Activated T-helper 2 cell treated with anti-CD3 and anti-CD28 coated beads, Interferon-gamma antibody, Interleukin-2, Interleukin-4, amounts not matched to agents 10 μg/mL and 5 μg/mL and 100 μg/mL, durations not matched to agents 14 hours and 24 hours and 36 hours (primary cell): Measurements from ENCODE around the gene SOAT1. TPM values are rescaled to one million over a fixed set of nuclear protein-coding genes. Genes with fewer than 3 reads are reported as not detected.

Experiments used
- DNase-seq: peaks from one replicate; pipeline ENCODE4 v3.0.0; 2021; ENCODE audit warnings: low spot score
- H3K27ac Mint-ChIP-seq: one replicate; pipeline ENCODE4 v1.8.0; 2021; ENCODE audit warnings: mixed read lengths
- H3K27me3 Mint-ChIP-seq: one replicate; pipeline ENCODE4 v1.8.0; 2021; ENCODE audit warnings: low read depth, mixed read lengths
- H3K36me3 Mint-ChIP-seq: one replicate; pipeline ENCODE4 v1.8.0; 2021; ENCODE audit warnings: low read depth, mixed read lengths
- H3K4me1 Mint-ChIP-seq: one replicate; pipeline ENCODE4 v1.8.0; 2021; ENCODE audit warnings: low read depth, mixed read lengths
- H3K4me3 Mint-ChIP-seq: one replicate; pipeline ENCODE4 v1.8.0; 2021; ENCODE audit warnings: low read depth, mild to moderate bottlenecking, moderate library complexity, mixed read lengths
- H3K9me3 Mint-ChIP-seq: one replicate; pipeline ENCODE4 v1.8.0; 2021; ENCODE audit warnings: mixed read lengths
- intact Hi-C: fragments of 100-400 bp; cut with micrococcal nuclease; formaldehyde crosslinking; loops from one replicate; pipeline ENCODE4 v1.15.1; 2023
- total RNA-seq: library from RNA; stranded (reverse); gene quantifications from 2 replicates; pipeline ENCODE4 v1.2.3, GENCODE V29; 2022

Gene SOAT1
- total RNA-seq, 1 donor from 2014 or later = 39.2 TPM

DNA sequence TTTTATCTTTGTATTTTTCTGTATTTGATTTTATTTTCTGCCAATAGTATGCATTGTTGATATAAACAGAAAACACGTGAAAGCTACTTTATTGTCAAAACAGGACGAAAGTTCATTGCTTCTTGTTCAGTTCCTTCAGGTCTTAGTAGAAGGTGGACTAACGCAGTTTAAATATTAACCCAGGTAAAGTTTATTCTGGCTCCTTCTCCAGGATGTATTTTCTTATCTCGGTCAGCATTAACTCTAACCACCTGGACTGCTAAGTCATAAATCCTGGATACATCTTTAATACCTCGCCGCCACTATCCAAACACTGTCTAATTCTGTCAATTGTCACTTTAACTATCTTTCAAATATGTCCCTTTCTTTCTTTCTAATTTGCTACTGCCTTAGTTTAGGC lies 5.7 kb upstream of the SOAT1 start:
- no peak for DNase-seq
- H3K4me1 Mint-ChIP-seq = peaks cover 3% of the 10 kb centered on the region
- H3K27ac Mint-ChIP-seq = no peak overlapping the region
- no peaks in the 10 kb centered on the region for H3K9me3 Mint-ChIP-seq
- intact Hi-C loops = no loop called here
- H3K27me3 Mint-ChIP-seq = peaks cover 2% of the 10 kb centered on the region
- no peaks in the 10 kb centered on the region for H3K36me3 Mint-ChIP-seq
- no peak overlapping the region for H3K4me3 Mint-ChIP-seq

DNA sequence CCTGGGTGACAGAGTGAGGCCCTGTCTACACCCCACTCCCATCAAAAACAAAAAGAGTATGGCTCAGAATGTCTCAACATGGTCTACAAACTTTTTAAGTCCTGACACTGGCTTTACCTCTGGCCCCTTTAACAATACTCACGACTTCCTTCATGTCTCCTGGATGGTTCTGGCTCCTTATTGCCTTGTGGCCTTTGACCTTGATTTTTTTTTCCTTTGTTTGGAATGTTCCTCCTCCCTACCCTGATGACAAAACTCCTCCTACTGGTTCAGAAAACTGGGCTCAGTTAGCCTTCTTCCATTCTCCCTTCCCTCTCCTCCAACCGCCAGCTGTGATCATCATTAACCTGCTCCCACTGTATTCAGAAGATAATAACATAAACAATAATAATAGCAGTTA lies 4.6 kb upstream of the SOAT1 start:
- Mint-ChIP-seq H3K27ac (no peak overlapping the region), H3K4me1 (peaks cover 8% of the 10 kb centered on the region), H3K4me3 (no peak overlapping the region), H3K9me3 (no peaks in the 10 kb centered on the region), H3K27me3 (no peaks in the 10 kb centered on the region), H3K36me3 (no peaks in the 10 kb centered on the region)
- intact Hi-C loops = no loop called here
- no peak for DNase-seq

DNA sequence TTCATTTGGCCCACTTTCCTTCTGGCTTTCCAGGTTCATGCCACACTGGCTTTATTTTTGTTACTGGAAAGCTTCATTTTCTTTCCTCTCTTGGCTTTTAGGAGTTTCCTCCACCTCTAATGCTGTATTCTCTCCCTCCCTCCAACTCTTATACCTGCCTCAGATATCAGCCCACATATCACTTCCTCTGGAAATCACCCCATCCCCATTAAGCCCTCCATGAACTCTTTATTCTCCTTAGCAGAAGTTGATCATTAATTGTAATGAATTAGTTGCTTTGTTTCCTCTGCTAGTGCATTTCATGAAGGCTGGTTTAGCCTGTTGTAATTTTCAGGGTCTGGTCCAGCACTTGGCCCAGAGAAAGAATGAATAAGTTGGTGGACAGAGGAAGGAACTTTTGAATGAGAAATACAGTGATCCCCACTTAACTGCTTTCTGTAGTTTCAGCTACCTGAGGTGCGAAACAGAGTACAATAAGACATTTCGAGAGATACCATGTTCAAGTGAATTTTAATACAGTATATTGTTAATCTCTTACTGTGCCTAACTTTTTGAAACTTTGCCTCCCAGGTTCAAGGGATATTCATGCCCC lies 1.7 kb downstream of the SOAT1 start:
- no peak for DNase-seq
- intact Hi-C loops = loop anchor here (5.0 kb wide), 1 partner anchor 153 kb away; no protein-coding TSS in a partner anchor
- H3K27me3 Mint-ChIP-seq = no peaks in the 10 kb centered on the region
- H3K27ac Mint-ChIP-seq = peak overlapping the region; percentile 86
- peak overlapping the region; percentile 94 for H3K4me3 Mint-ChIP-seq
- no peaks in the 10 kb centered on the region for H3K9me3 Mint-ChIP-seq
- H3K36me3 Mint-ChIP-seq = peaks cover 29% of the 10 kb centered on the region
- peaks cover 45% of the 10 kb centered on the region for H3K4me1 Mint-ChIP-seq

- H3K4me1 Mint-ChIP-seq = peaks cover 51% of the 10 kb centered on the region
- no peaks in the 10 kb centered on the region for H3K9me3 Mint-ChIP-seq
- no peak overlapping the region for H3K27ac Mint-ChIP-seq
- H3K36me3 Mint-ChIP-seq = peaks cover 32% of the 10 kb centered on the region
- no peak overlapping the region for H3K4me3 Mint-ChIP-seq
- no peaks in the 10 kb centered on the region for H3K27me3 Mint-ChIP-seq
- intact Hi-C loops = loop anchor here (5.0 kb wide), 1 partner anchor 154 kb away; no protein-coding TSS in a partner anchor
- no peak for DNase-seq
These were observed 2.9 kb downstream of the SOAT1 start for GRCh38 chr1:179296356-179297104.

- Mint-ChIP-seq H3K27me3 (no peaks in the 10 kb centered on the region), H3K27ac (no peak overlapping the region), H3K9me3 (no peaks in the 10 kb centered on the region), H3K36me3 (peaks cover 35% of the 10 kb centered on the region), H3K4me3 (no peak overlapping the region), H3K4me1 (peaks cover 56% of the 10 kb centered on the region)
- intact Hi-C loops = loop anchor here (5.0 kb wide), 1 partner anchor 155 kb away; no protein-coding TSS in a partner anchor
- DNase-seq = no peak
These were observed 3.4 kb downstream of the SOAT1 start for GRCh38 chr1:179297105-179297378.

- H3K4me1 Mint-ChIP-seq = peaks cover 52% of the 10 kb centered on the region
- peak; percentile 43 for DNase-seq
- H3K4me3 Mint-ChIP-seq = peak overlapping the region; percentile 13
- H3K9me3 Mint-ChIP-seq = no peaks in the 10 kb centered on the region
- peaks cover 54% of the 10 kb centered on the region for H3K36me3 Mint-ChIP-seq
- peak overlapping the region; percentile 38 for H3K27ac Mint-ChIP-seq
- no peaks in the 10 kb centered on the region for H3K27me3 Mint-ChIP-seq
- intact Hi-C loops = loop anchor here (1.0 to 5.0 kb wide), 2 partner anchors 18 to 157 kb away; no protein-coding TSS in a partner anchor
These were observed 5.4 kb downstream of the SOAT1 start for GRCh38 chr1:179298952-179299351.

DNA sequence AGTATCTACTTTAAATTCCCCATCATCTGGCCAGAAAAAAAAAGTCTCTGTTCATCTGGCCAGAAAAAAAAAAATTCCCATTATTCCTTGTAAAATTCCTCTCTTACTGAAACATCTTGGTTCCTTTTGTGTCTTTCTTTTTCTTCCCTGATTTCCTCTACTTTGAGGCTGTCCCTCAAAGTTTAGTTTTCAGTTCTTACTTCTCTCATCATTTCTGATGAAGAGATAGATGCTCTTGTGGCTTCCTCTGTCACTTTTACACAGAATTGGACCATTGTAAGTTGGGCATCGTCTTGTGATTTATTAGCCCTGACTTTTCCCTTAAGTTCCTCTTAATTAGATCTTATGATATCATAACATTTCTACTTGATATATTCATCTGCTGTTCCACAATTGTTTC lies 6.5 kb downstream of the SOAT1 start:
- no peak for DNase-seq
- Mint-ChIP-seq H3K27ac (peak overlapping the region; percentile 18), H3K9me3 (no peaks in the 10 kb centered on the region), H3K4me1 (peaks cover 51% of the 10 kb centered on the region), H3K4me3 (peak overlapping the region; percentile 27), H3K27me3 (no peaks in the 10 kb centered on the region), H3K36me3 (peaks cover 60% of the 10 kb centered on the region)
- intact Hi-C loops = no loop called here

GRCh38 chr1:179302070-179302469 lies 8.5 kb downstream of the SOAT1 start:
- H3K27me3 Mint-ChIP-seq = no peaks in the 10 kb centered on the region
- H3K4me1 Mint-ChIP-seq = peaks cover 39% of the 10 kb centered on the region
- H3K9me3 Mint-ChIP-seq = no peaks in the 10 kb centered on the region
- H3K36me3 Mint-ChIP-seq = peaks cover 62% of the 10 kb centered on the region
- DNase-seq = no peak
- H3K4me3 Mint-ChIP-seq = no peak overlapping the region
- intact Hi-C loops = no loop called here
- no peak overlapping the region for H3K27ac Mint-ChIP-seq

GRCh38 chr1:179303200-179303785 lies 9.7 kb downstream of the SOAT1 start:
- Mint-ChIP-seq H3K4me3 (no peak overlapping the region), H3K4me1 (peaks cover 35% of the 10 kb centered on the region), H3K9me3 (no peaks in the 10 kb centered on the region), H3K27me3 (no peaks in the 10 kb centered on the region), H3K36me3 (peaks cover 70% of the 10 kb centered on the region), H3K27ac (no peak overlapping the region)
- intact Hi-C loops = no loop called here
- DNase-seq = no peak

DNA sequence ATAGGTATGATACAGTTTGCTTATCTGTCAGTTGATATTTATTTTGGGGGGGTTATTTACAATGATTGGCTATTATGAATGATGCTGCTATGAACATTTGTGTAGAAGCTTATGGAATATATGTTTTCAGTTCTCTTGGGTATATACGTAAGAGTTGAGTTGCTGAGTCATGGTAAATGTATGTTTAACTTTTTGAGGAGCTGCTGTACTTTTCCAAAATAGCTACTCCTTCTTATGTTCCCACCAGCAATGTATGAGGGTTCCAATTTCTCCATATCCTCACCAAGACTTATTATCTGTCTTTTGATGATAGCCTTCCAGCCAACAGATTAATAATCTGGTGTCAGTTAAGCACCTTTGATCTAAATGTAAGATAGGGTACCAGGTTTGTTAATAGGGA lies 11.9 kb downstream of the SOAT1 start:
- intact Hi-C loops = no loop called here
- no peaks in the 10 kb centered on the region for H3K27me3 Mint-ChIP-seq
- peaks cover 19% of the 10 kb centered on the region for H3K4me1 Mint-ChIP-seq
- DNase-seq = no peak
- no peaks in the 10 kb centered on the region for H3K9me3 Mint-ChIP-seq
- H3K36me3 Mint-ChIP-seq = peaks cover 63% of the 10 kb centered on the region
- no peak overlapping the region for H3K27ac Mint-ChIP-seq
- H3K4me3 Mint-ChIP-seq = no peak overlapping the region

- H3K27me3 Mint-ChIP-seq = no peaks in the 10 kb centered on the region
- H3K9me3 Mint-ChIP-seq = no peaks in the 10 kb centered on the region
- DNase-seq = no peak
- H3K36me3 Mint-ChIP-seq = peaks cover 47% of the 10 kb centered on the region
- intact Hi-C loops = no loop called here
- H3K4me1 Mint-ChIP-seq = peaks cover 4% of the 10 kb centered on the region
- no peak overlapping the region for H3K27ac Mint-ChIP-seq
- no peak overlapping the region for H3K4me3 Mint-ChIP-seq
These were observed 16.7 kb downstream of the SOAT1 start for GRCh38 chr1:179310291-179310690.

GRCh38 chr1:179310721-179311120 lies 17.1 kb downstream of the SOAT1 start:
- Mint-ChIP-seq H3K9me3 (no peaks in the 10 kb centered on the region), H3K4me3 (no peak overlapping the region), H3K27ac (no peak overlapping the region), H3K27me3 (no peaks in the 10 kb centered on the region), H3K4me1 (peaks cover 3% of the 10 kb centered on the region), H3K36me3 (peaks cover 43% of the 10 kb centered on the region)
- DNase-seq = no peak
- intact Hi-C loops = no loop called here

DNA sequence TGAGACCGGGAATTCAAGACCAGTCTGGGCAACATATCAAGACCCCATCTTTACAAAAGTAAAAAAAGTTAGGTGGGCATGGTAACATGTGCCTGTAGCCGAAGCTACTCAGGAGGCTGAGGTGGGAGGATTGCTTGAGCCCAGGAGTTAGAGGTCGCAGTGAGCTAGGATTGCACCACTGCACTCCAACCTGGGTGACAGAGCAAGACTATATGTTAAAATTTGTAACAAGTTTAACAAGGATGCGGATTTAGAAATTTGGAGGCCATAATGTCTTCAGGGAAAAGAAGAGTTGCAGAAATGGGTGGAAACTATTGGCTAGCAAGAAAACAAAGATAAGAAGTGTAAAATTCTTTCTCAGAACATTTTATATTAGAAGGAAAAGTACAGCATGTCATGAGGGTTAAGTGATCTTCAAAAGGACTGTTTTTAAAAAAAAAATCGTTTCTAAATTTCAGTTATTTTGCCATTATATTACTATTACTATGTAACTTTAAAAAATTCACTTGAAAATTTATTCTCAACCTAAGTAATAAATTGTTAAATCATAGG lies 17.6 kb downstream of the SOAT1 start:
- Mint-ChIP-seq H3K9me3 (no peaks in the 10 kb centered on the region), H3K4me3 (no peak overlapping the region), H3K36me3 (peaks cover 42% of the 10 kb centered on the region), H3K27ac (no peak overlapping the region), H3K27me3 (no peaks in the 10 kb centered on the region), H3K4me1 (peaks cover 3% of the 10 kb centered on the region)
- no peak for DNase-seq
- intact Hi-C loops = no loop called here
